DND-41 (cell line): Measurements from ENCODE around the gene ATF7IP2.

Source experiments
- CTCF ChIP-seq: IDR thresholded peaks from 2 replicates; pipeline ENCODE4 v1.5.1; 2012; ENCODE audit warnings: borderline replicate concordance, low read length, moderate library complexity, mild to moderate bottlenecking; ENCODE audit not compliant: poor library complexity, severe bottlenecking; ENCODE audit errors: extremely low read depth
- EZH2 ChIP-seq: IDR thresholded peaks from 3 replicates; pipeline ENCODE4 v1.6.1; 2012; ENCODE audit warnings: borderline replicate concordance, low read depth, mild to moderate bottlenecking, moderate library complexity, low read length, inconsistent platforms; ENCODE audit not compliant: severe bottlenecking

DNA sequence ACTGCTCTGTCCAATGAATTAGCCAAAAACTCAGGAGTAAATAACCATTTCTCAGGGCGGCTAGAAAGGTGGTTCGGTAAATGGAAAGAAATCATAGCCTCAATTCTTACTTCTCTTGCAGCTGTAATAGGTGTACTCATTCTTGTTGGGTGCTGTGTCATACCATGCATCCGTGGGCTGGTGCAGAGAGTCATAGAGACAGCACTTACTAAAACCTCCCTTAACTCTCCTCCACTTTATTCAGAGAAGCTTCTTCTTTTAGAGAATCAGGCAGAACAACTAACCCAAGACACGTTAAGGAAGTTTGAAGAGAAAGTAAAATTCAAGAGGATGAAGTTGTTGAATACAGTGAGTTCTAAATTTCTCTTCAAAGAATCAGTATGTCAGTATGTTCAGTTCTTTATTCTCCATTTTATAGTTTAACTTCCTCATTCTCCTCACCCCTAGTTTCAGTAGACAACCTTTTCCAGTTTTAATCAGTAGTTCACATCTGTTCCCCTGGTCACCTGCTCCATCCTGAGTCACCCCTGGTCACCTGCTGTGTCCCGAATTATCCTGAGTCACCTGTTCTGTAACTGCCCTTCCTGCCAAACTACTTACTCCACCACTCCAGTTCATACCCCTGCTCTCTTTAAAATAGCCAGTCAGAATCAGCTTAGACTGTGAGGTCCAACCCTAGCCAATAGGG, 108.6 kb downstream of the ATF7IP2 start:
- TF ChIP-seq CTCF, result no peak
- no peak for TF ChIP-seq EZH2
